NCI-H2227 (cell line): ENCODE results near the gene SPDYE8.
"Not testable (repeated sequence)": the region's sequence is repeated elsewhere in the genome, so short reads cannot be mapped to it uniquely, and the experiment has no call there.

ENCODE experiments used
- DNase-seq: peaks from one replicate; lab custom pipeline; 2025; ENCODE audit not compliant: unreplicated experiment; lab: John Stamatoyannopoulos, UW

Gene SPDYE8

GRCh38 chr7:73029666-73030065 is at the start of gene SPDYE8:
Gene SPDYE8, minus strand, starts transcription at chr7:73029766. Its CDS starts 1,800 bp downstream, at chr7:73027966.
- DNase-seq = not testable (repeated sequence)

- DNase-seq = not testable (repeated sequence)
These were observed 28.2 kb upstream of the SPDYE8 start, which contains the start of gene SPDYE11 for GRCh38 chr7:73057811-73058210. Gene SPDYE11, minus strand, starts transcription at chr7:73057911. Its CDS starts 1,800 bp downstream, at chr7:73056111.

DNA sequence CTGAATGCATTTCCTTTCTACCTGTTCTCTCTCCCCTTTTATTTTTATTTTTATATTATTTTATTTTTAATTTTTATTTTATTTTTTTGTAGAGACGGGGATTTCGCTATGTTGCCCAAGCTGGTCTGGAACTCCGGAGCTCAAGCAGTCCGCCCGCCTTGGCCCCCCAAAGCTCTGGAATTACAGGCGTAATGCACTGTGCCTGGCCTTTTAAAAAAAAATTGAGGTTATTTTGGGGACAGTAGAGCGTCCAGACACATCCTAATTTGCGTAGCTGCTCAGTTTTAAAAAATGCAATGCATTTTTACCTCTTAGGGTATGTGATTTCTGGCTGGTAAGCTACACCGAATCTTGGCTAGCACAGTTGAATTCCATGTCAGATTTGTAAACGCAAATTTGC is 23.1 kb downstream of the SPDYE8 start:
- not testable (repeated sequence) for DNase-seq

DNA sequence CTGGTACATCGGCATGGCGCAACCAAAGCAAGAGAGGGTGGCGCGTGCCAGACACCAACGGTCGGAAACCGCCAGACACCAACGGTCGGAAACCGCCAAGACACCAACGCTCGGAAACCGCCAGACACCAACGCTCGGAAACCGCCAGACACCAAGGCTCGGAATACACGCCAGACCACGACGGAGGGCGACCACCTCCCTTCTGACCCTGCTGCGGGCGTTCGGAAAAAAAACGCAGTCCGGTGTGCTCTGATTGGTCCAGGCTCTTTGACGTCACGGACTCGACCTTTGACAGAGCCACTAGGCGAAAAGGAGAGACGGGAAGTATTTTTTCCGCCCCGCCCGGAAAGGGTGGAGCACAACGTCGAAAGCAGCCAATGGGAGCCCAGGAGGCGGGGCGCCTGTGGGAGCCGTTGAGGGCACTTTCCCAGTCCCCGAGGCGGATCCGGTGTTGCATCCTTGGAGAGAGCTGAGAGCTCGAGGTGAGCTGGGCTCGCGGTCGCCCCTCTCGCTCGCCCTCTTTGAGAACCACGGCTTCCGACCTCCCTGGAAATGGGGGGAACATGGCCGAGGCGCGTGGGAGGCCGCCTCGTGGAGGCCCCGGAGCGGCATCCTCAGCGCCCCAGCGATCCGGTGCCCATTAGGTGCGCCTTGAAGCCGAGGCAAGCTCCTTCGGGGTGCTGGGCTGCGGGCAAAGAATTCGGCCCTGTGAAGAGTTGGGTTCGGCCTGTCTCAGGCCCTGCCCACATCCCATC is 23.7 kb downstream of the SPDYE8 start:
- DNase-seq = not testable (repeated sequence)

DNA sequence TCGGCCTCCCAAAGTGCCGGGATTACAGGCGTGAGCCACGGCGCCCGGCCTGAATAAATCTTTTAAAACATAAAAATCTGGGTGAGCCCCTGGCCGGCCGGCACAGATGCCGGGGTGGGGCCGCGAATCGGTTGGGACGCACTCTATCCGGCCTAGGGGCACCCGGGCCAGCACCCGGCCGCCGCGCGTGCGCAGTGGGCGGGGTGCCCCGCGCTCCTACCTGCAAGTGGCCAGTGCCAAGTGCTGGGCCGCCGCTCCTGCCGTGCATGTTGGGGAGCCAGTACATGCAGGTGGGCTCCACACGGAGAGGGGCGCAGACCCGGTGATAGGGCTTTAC is 24.2 kb downstream of the SPDYE8 start:
- not testable (repeated sequence) for DNase-seq

- DNase-seq = not testable (repeated sequence)
These were observed 31.6 kb downstream of the SPDYE8 start for GRCh38 chr7:72997887-72998468.

DNA sequence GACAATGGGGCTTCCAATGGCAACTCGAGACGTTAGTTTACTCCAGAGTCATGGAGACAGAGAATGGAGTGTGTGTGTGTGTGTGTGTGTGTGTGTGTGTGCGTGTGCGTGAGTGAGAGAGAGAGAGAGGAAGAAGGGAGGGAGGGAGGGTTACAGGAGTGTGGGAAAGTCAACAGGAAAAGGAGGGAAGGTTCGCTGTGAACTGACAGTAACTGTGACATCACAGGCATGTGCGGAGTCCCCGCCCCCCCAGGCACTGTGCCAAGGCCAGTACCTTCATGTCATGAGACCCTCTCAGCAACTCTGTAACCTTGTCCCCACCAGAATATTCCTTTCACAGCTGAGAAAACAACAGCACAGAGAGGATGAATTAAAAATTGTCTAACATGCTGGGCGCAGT is 32.1 kb downstream of the SPDYE8 start:
- DNase-seq = not testable (repeated sequence)

DNA sequence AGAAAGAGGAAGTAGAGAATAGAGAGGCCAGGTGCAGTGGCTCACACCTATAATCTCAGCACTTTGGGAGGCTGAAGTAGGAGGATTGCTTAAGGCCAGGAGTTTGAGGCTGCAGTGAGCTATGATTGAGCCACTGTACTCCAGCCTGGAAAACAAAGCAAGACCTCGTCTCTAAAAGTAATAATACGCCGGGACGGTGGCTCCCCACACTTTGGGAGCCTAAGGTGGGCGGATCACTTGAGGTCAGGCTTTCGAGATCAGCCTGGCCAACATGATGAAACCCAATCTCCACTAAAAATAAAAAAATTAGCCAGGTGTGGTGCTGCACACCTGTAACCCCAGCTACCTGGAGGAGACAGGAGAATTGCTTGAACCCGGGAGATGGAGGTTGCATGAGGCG is 34.1 kb downstream of the SPDYE8 start:
- DNase-seq = not testable (repeated sequence)

GRCh38 chr7:72990146-72990913 is 39.2 kb downstream of the SPDYE8 start:
- not testable (repeated sequence) for DNase-seq

GRCh38 chr7:72982084-72982483 is 47.5 kb downstream of the SPDYE8 start:
- DNase-seq = not testable (repeated sequence)

DNA sequence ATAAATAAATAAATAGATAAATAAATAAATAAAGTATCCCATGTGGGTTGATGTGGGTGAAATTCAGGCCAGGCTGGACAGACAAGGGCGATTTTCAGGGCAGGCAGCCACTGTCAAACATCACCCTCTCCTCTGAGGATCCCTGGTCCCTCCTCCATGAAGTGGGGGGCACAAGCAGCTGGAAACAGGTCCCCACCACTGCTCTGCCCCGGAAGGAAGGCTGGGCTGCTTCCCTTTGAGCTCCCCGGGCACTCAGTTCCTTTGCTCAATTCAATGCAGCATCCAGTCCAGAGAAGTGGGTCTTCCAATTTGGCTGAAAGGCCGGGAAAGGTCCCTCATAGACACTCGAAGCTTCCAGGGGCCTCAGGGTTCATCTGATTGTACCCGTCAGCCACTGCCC is 49.2 kb downstream of the SPDYE8 start:
- not testable (repeated sequence) for DNase-seq

DNA sequence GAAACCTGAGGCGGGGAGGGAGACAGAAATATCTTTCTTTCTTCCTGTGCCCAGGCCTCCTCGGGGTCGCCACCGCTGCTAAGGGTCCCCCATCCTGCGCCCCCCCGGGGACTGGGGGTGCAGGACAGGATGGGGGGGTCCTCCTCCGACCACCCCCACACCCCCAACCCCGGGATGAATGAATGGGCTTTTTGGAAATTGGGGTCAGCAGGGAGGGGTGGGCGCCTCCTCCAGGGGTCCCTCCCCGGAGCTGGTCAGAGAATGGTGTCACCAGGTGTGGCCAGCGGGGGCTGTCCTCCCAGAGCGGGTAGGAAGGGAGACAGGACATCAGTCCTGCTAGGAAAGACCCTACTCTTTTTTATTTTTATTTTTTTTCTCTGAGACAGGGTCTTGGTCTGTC is 53.1 kb downstream of the SPDYE8 start:
- DNase-seq = not testable (repeated sequence)

- not testable (repeated sequence) for DNase-seq
These were observed 53.8 kb downstream of the SPDYE8 start for GRCh38 chr7:72975656-72976286.

DNA sequence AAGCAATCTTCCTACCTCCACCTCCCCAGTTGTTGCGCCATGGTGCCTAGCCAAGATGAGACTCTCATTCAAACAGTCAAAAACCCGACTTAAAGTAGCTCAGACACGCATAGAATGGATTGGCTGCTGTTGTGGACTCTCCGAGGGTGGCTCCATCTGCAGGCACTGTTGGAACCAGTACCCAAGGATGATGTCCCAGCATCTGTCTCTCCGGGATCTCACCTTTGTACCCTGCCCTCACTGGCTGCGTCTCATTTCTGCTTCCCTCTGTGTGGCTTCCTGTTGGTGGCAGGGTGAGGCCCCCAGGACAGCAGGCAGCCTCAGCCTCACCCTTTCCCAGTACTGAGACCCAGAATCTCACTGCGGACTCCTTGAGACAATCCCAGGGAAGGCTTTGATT is 54.8 kb downstream of the SPDYE8 start:
- DNase-seq = not testable (repeated sequence)

DNA sequence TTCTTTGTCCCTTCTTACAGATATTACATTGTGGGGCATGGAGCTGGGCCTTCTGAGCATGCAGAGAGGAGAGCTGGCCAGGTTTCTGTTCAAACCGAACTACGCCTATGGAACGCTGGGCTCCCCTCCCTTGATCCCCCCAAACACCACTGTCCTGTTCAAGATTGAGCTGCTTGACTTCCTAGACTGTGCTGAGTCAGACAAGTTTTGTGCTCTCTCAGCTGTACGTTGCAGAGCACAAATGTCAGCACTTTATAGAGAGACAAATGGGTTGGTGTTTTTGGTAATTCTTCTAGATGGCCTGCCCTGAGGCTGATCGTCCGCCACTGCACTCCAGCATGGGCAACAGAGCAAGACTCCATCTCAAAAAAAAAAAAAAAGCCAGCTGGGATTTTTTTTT is 58.1 kb downstream of the SPDYE8 start:
- not testable (repeated sequence) for DNase-seq
